ENCODE results near the gene HECA.
"Not testable (repeated sequence)": the region's sequence is repeated elsewhere in the genome, so short reads cannot be mapped to it uniquely, and the experiment has no call there.

The HECA gene

GRCh38 chr6:139205843-139206242 lies 71.0 kb downstream of the HECA start:
- DNase-seq (ENCODE audit: low read depth, low spot score), result no peak

- not testable (repeated sequence) for DNase-seq (ENCODE audit: low read depth, low spot score)
Observed at GRCh38 chr6:139210766-139211165, 75.9 kb downstream of the HECA start.

DNA sequence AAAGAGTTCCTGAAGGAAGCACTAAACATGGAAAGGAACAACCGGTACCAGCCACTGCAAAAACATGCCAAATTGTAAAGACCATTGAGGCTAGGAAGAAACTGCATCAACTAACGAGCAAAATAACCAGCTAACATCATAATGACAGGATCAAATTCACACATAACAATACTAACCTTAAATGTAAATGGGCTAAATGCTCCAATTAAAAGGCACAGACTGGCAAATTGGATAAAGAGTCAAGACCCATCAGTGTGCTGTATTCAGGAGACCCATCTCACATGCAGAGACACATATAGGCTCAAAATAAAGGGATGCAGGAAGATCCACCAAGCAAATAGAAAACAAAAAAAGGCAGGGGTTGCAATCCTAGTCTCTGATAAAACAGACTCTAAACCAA lies 77.6 kb downstream of the HECA start:
- not testable (repeated sequence) for DNase-seq (ENCODE audit: low read depth, low spot score)

DNA sequence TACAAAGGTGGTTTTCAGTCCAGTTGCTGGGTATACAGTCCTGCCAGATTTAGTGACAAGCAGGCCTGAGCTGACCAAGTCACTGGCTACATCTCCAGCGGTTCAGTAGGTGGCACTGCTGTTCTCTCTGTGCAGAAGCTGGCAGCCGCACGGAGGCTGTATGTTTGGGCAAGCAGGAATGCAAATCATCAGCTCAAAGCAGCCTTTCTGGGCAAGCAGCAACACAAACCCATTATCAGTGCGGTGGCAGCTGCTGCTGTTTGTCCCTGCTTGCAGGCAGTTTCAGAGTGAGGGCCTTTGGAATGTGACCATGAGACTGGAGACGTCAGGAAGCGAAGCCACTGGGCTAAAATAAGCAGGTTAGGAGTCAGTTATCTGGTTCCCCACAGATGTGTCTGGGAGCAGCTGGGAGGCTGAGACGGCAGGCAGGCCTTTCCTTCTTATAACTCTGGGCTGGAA lies 84.4 kb downstream of the HECA start:
- peak; percentile 50 for DNase-seq (ENCODE audit: low read depth, low spot score)

DNA sequence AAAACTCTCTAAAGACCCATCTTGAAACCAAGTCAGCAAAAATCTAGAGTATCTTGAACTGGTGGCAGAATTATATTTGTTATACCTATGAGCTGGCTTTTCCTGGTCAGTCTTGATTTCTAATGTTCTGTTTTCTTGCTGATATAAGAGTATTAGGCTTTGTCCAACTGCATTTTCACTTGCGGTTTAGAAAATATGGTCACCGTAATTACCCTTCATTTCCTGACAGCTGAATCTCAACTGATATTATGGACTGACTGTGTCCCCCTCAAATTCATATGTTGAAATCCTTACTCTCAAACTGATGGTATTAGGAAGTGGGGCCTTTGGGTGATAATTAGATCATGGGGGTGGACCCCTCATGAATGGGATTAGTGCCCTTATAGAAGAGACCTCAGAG lies 84.9 kb downstream of the HECA start:
- DNase-seq (ENCODE audit: low read depth, low spot score), result no peak

- not testable (repeated sequence) for DNase-seq (ENCODE audit: low read depth, low spot score)
Observed at GRCh38 chr6:139228387-139228786, 93.5 kb downstream of the HECA start.
